ENCODE data around the gene SORT1. TPM values are rescaled to one million over a fixed set of nuclear protein-coding genes. Genes with fewer than 3 reads are reported as not detected.

The SORT1 gene
- total and polyA plus RNA-seq, 2 of the 8 experiments (the other 6 are each of a cell fraction or from before 2014, with no cell fraction given): 18.7 to 69.6 TPM

DNA sequence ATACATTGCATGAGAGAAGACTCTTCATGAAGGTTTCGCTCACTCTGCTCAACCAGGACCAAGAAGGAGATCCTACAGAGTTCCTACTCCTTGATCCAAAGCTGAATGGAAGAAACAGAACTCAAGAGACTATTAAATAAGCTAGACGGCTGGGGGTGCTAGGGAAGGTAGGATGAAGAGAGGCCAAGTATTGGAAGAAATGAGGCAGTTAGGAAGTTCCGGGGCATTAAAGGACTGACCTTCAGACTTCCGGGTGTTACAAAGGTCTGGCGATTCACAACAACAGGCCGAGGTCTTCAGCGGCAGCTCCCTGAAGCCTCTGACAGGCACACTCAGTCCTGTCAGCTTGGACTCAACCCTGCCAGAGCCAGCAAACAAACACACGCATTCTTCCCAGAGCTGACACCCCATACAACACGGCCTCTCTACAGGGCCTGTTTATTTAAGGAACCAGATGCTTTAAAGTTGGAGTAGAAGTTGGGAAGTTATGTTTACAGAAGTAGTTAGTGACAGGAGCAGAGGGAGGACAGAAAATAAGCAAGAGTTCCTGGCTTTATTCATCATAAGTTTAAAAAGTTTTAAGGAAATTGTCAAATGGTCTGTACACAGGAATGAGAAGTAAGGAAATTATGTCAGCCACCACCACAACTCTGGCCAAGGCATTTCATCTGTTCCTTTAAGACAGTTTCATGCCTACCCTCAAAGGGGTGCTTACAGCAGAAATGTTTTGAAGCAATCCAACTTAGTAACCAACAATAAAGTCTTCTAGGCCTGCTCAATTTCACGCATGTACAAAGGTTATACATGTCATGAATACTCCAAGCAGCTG lies 4.7 kb downstream of the SORT1 start (continued):
- TF ChIP-seq SP2 (IDR thresholded peaks at IDR 0.05; ENCODE audit: low read length) (no peak), TEAD4 (IDR thresholded peaks at IDR 0.05; ENCODE audit: low read depth, low read length) (no peak), POLR2A (IDR thresholded peaks at IDR 0.05; ENCODE audit: control extremely low read depth in 1 of 2, low read depth in 2 of 2, low read length in 2 of 2) (no peak), SP1 (IDR thresholded peaks at IDR 0.05; ENCODE audit: low read depth, low read length) (no peak), GABPA (IDR thresholded peaks at IDR 0.05; ENCODE audit: borderline replicate concordance, insufficient read depth, low read length) (no peak), NANOG (IDR thresholded peaks at IDR 0.05; ENCODE audit: insufficient read depth, low read depth, low read length, poor library complexity, severe bottlenecking) (no peak), RBBP5 (IDR thresholded peaks at IDR 0.05; ENCODE audit: borderline replicate concordance, low read depth, low read length) (no peak), NRF1 (IDR thresholded peaks at IDR 0.05; ENCODE audit: low read depth, low read length) (no peak), TCF12 (IDR thresholded peaks at IDR 0.05; ENCODE audit: low read depth, low read length) (no peak), KDM1A (IDR thresholded peaks at IDR 0.05; ENCODE audit: borderline replicate concordance, low read length) (no peak)
